ENCODE measurements around the gene PDE4B.

GRCh38 chr1:65998763-65999583 is 206.3 kb downstream of the PDE4B start:
- no peak for TF ChIP-seq PLRG1 (conservative IDR thresholded peaks at IDR 0.05)
- no peak for TF ChIP-seq ZNF383 (CRISPR knock-in tag; IDR thresholded peaks at IDR 0.05; ENCODE audit: borderline replicate concordance)
- TF ChIP-seq BHLHE40 (IDR thresholded peaks at IDR 0.05; ENCODE audit: low read length), result no peak

Measured in HepG2 (cell line).